ENCODE data around the gene LRRC40.
"Not testable (repeated sequence)": the region's sequence is repeated elsewhere in the genome, so short reads cannot be mapped to it uniquely, and the experiment has no call there.

LRRC40 gene

GRCh38 chr1:70205434-70206118 lies at the start of gene LRRC40:
TSS of gene LRRC40 (minus strand) at chr1:70205579. CDS start at chr1:70205540, 39 bp downstream.
- peak; percentile 90 for DNase-seq (ENCODE audit: low read depth, low spot score)

- DNase-seq (ENCODE audit: low read depth, low spot score): no peak
Observed at GRCh38 chr1:70248729-70249128, 43.4 kb upstream of the LRRC40 start.

- DNase-seq (ENCODE audit: low read depth, low spot score): no peak
Observed at GRCh38 chr1:70247768-70248167, 42.4 kb upstream of the LRRC40 start.

GRCh38 chr1:70247122-70247521 lies 41.7 kb upstream of the LRRC40 start:
- DNase-seq (ENCODE audit: low read depth, low spot score): no peak

GRCh38 chr1:70239940-70240339 lies 34.6 kb upstream of the LRRC40 start:
- DNase-seq (ENCODE audit: low read depth, low spot score): no peak

- no peak for DNase-seq (ENCODE audit: low read depth, low spot score)
Observed at GRCh38 chr1:70234733-70235132, 29.4 kb upstream of the LRRC40 start.

- DNase-seq (ENCODE audit: low read depth, low spot score): no peak
Observed at GRCh38 chr1:70231475-70231874, 26.1 kb upstream of the LRRC40 start.

DNA sequence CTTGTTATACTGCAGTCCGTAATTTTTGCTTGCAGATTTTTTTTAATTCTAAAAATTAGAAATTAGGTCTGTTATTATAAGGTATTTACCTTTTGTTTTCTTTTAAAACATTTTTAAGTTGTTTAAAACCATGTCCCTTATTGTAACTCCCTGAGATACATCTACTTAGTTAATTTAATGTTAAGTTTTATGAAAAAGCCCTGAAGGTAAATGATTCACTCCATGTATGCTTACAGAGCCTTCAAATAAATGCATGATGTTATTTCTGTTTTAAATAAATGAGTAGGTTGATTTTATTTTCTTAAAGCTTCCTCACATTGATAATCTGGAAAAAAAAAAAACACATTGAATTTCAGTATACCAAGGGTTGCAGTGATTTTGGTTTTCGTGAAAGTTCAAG lies 23.3 kb upstream of the LRRC40 start:
- no peak for DNase-seq (ENCODE audit: low read depth, low spot score)

- no peak for DNase-seq (ENCODE audit: low read depth, low spot score)
Observed at GRCh38 chr1:70227439-70227838, 22.1 kb upstream of the LRRC40 start.

DNA sequence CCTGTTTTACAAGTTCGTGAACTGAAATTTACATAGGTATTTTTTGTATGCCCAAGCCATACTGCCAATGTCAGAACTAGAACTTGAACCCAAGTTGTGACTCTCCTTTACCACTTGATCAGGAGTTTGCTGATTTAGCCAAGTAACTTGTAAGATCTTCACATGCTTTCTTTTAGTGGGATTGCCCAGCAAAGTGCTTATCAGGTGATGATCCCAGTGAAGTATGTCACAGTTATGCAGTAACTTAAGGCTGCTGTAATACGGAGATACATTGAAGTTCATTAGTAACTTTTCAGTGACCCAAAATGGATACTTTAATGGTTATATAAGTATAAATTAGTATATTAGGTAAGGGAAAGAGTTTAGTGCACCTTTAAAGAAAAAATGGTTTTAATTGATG lies 19.6 kb upstream of the LRRC40 start:
- no peak for DNase-seq (ENCODE audit: low read depth, low spot score)

- no peak for DNase-seq (ENCODE audit: low read depth, low spot score)
Observed at GRCh38 chr1:70222716-70223235, 17.4 kb upstream of the LRRC40 start.

GRCh38 chr1:70221238-70222121 lies 16.1 kb upstream of the LRRC40 start, which contains the start of gene SRSF11:
TSS of gene SRSF11 (plus strand) at chr1:70221380. CDS start at chr1:70221637, 257 bp downstream.
- peak; percentile 79 for DNase-seq (ENCODE audit: low read depth, low spot score)

DNA sequence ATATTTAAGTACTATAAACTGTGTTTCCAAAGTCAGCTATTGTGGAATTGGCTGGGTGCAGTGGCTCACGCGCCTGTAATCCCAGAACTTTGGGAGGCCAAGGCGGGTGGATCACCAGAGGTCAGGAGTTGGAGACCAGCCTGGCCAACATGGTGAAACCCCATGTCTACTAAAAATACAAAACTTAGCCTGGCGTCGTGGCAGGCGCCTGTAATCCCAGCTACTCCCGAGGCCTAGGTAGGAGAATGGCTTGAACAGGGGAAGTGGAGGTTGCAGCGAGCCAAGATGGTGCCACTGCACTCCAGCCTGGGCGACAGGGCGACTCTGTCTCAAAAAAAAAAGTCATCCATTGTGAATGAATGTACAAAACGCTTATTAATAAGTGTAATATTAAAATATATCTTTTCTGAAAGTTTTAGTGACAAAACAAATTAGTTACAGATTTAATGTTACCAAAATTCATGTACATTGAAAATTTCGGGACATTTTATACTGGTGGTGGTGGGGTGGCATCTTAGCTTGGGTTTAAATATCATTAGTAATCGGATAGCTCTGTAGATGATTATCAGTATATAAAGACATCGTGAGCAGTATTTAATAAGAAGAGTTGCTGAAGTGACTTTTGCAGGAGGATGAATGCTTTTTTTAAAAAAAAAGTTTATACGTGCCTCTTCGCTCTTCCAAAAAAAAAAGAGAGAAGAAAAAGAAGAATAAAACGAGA lies 15.3 kb upstream of the LRRC40 start:
- no peak for DNase-seq (ENCODE audit: low read depth, low spot score)

GRCh38 chr1:70220015-70220414 lies 14.6 kb upstream of the LRRC40 start:
- no peak for DNase-seq (ENCODE audit: low read depth, low spot score)

DNA sequence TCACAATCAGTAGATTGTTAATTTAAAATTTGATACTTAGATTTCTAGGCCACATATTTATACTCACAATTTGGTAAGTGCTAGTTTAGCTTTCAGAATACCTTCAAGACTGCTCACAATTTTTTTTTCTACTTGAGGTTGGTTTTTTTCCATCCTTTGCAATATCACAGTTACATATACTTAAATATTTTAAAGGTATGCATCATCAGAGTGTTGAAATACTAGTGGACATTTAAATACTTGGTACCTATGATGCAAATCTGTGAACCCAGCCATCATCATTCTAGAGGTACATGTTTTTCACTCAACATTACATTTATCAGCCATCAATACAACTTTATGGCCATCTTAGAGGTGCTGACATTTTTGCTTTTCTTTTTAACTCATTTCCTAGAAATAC lies 6.2 kb upstream of the LRRC40 start:
- no peak for DNase-seq (ENCODE audit: low read depth, low spot score)

- DNase-seq (ENCODE audit: low read depth, low spot score): no peak
Observed at GRCh38 chr1:70210820-70211219, 5.4 kb upstream of the LRRC40 start.

- DNase-seq (ENCODE audit: low read depth, low spot score): no peak
Observed at GRCh38 chr1:70208292-70208691, 2.9 kb upstream of the LRRC40 start.

GRCh38 chr1:70207492-70207891 lies 2.1 kb upstream of the LRRC40 start:
- no peak for DNase-seq (ENCODE audit: low read depth, low spot score)

- DNase-seq (ENCODE audit: low read depth, low spot score): not testable (repeated sequence)
Observed at GRCh38 chr1:70206833-70207232, 1.5 kb upstream of the LRRC40 start.

- DNase-seq (ENCODE audit: low read depth, low spot score): no peak
Observed at GRCh38 chr1:70205071-70205433, 327 bp downstream of the LRRC40 start.

- DNase-seq (ENCODE audit: low read depth, low spot score): no peak
Observed at GRCh38 chr1:70204600-70204999, 779 bp downstream of the LRRC40 start.

- no peak for DNase-seq (ENCODE audit: low read depth, low spot score)
Observed at GRCh38 chr1:70204139-70204538, 1.2 kb downstream of the LRRC40 start.
